Caco-2 (cell line): ENCODE data around the gene NT5E. TPM values are rescaled to one million over a fixed set of nuclear protein-coding genes. Genes with fewer than 3 reads are reported as not detected.

Experiments
- BruUV-seq: library from RNA; stranded (reverse); fragments of 400-500 nt; replicated peaks from 2 replicates; lab custom pipeline; 2021; lab: Mats Ljungman, UMichigan
- CTCF ChIA-PET: fragments of 300-600 bp; sonication (Branson Sonifier 250); formaldehyde crosslinking; loops from one replicate; lab custom pipeline; 2022; ENCODE audit warnings: antibody characterized with exemption; lab: Charles Lee
- POLR2A ChIA-PET: fragments of 300-600 bp; sonication (Branson Sonifier 250); formaldehyde crosslinking; loops from one replicate; lab custom pipeline; 2022; ENCODE audit warnings: antibody characterized with exemption; lab: Charles Lee
- DNase-seq, 2 experiments: peaks; one replicate each; pipeline versions ENCODE4 v3.0.0 to v3.0.0-alpha.2; 2020 to 2022
- H3K27me3 ChIP-seq: replicated peaks from 2 replicates; pipeline ENCODE4 v1.6.0; 2011; ENCODE audit warnings: low read length; ENCODE audit not compliant: control insufficient read depth, insufficient read depth
- H3K36me3 ChIP-seq: 2 replicates; pipeline ENCODE4 v1.5.1; 2011; ENCODE audit warnings: low read length; ENCODE audit not compliant: control insufficient read depth, insufficient read depth
- H3K4me1 ChIP-seq: fragments of 250-450 bp; sonication (Bioruptor Pico); 2 replicates; pipeline ENCODE4 v1.5.1; 2020; ENCODE audit warnings: mild to moderate bottlenecking
- H3K4me3 ChIP-seq: 2 replicates; pipeline ENCODE4 v1.5.1; 2011; ENCODE audit warnings: low read depth, mild to moderate bottlenecking, control low read depth, low read length
- H3K9me3 ChIP-seq: fragments of 250-450 bp; sonication (Bioruptor Pico); 2 replicates; pipeline ENCODE4 v1.5.1; 2020; ENCODE audit warnings: mild to moderate bottlenecking, moderate library complexity
- H3K27ac Mint-ChIP-seq: one replicate; pipeline ENCODE4 v1.8.0; 2022; ENCODE audit warnings: mixed read lengths; ENCODE audit not compliant: unreplicated experiment
- H3K27me3 Mint-ChIP-seq: one replicate; pipeline ENCODE4 v1.8.0; 2022; ENCODE audit warnings: mixed read lengths; ENCODE audit not compliant: insufficient read depth, unreplicated experiment
- H3K36me3 Mint-ChIP-seq: one replicate; pipeline ENCODE4 v1.8.0; 2022; ENCODE audit warnings: mild to moderate bottlenecking, mixed read lengths; ENCODE audit not compliant: insufficient read depth, unreplicated experiment
- H3K4me1 Mint-ChIP-seq: one replicate; pipeline ENCODE4 v1.8.0; 2022; ENCODE audit warnings: low read depth, mixed read lengths; ENCODE audit not compliant: unreplicated experiment
- H3K4me3 Mint-ChIP-seq: one replicate; pipeline ENCODE4 v1.8.0; 2022; ENCODE audit warnings: mild to moderate bottlenecking, moderate library complexity, mixed read lengths; ENCODE audit not compliant: unreplicated experiment
- H3K9me3 Mint-ChIP-seq: one replicate; pipeline ENCODE4 v1.8.0; 2022; ENCODE audit warnings: mixed read lengths; ENCODE audit not compliant: unreplicated experiment
- intact Hi-C: fragments of 100-400 bp; cut with micrococcal nuclease; formaldehyde crosslinking; loops from one replicate; pipeline ENCODE4 v1.10.0; 2022; ENCODE audit not compliant: unreplicated experiment
- total RNA-seq: library from RNA; stranded (reverse); gene quantifications from 2 replicates; pipeline ENCODE4 v1.2.3, GENCODE V29; 2022
- TF ChIP-seq, protein P1 (sequence below), 2 experiments: fragments of 200-600 bp in 1 of 2; IDR thresholded peaks; 1 replicate in 1 of 2; 2 replicates in 1 of 2; pipeline versions ENCODE4 v1.5.1 to v1.8.0; 2011 to 2022; ENCODE audit warnings: antibody characterized with exemption in 1 of 2, control low read depth in 1 of 2, inconsistent platforms in 1 of 2, low read depth in 1 of 2, low read length in 1 of 2, mild to moderate bottlenecking in 1 of 2, moderate library complexity in 1 of 2; ENCODE audit not compliant: insufficient read depth in 1 of 2, severe bottlenecking in 1 of 2, unreplicated experiment in 1 of 2

NT5E gene
- total RNA-seq, 1 experiment from 2014 or later: 1.0 TPM

DNA sequence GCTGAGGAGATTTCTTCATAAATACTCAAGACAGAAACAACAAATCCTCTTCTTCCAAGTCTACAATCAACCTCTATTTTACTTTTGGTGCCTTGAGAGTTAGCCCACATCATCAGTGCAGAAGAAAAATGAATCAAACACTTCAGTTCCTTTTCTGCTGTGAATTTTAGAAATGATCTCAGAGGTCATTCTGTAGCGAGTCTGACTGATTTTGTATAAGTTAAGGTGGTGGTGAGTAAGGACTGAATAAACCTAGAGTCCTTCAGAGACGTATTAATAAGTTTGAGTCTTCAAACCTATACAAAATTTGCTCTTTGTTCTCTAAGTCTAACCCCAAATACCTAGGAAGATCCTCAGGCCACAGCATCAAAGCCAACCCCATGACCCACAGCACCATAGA is 33.1 kb upstream of the NT5E start:
- Mint-ChIP-seq H3K4me3 (no peak overlapping the region), H3K36me3 (no peaks in the 10 kb centered on the region), H3K4me1 (peaks cover 7% of the 10 kb centered on the region), H3K27me3 (no peaks in the 10 kb centered on the region), H3K27ac (no peak overlapping the region), H3K9me3 (no peaks in the 10 kb centered on the region)
- DNase-seq: no peak
- Histone ChIP-seq H3K36me3 (no peaks in the 10 kb centered on the region), H3K4me3 (no peak overlapping the region), H3K27me3 (no peaks in the 10 kb centered on the region), H3K4me1 (no peaks in the 10 kb centered on the region), H3K9me3 (no peaks in the 10 kb centered on the region; the same call in 1 of the 2 replicates)
- ChIA-PET CTCF (no interaction called here), POLR2A (no interaction called here)
- BruUV-seq: no TSS peak
- intact Hi-C loops: no loop called here
- TF ChIP-seq, protein P1, sequence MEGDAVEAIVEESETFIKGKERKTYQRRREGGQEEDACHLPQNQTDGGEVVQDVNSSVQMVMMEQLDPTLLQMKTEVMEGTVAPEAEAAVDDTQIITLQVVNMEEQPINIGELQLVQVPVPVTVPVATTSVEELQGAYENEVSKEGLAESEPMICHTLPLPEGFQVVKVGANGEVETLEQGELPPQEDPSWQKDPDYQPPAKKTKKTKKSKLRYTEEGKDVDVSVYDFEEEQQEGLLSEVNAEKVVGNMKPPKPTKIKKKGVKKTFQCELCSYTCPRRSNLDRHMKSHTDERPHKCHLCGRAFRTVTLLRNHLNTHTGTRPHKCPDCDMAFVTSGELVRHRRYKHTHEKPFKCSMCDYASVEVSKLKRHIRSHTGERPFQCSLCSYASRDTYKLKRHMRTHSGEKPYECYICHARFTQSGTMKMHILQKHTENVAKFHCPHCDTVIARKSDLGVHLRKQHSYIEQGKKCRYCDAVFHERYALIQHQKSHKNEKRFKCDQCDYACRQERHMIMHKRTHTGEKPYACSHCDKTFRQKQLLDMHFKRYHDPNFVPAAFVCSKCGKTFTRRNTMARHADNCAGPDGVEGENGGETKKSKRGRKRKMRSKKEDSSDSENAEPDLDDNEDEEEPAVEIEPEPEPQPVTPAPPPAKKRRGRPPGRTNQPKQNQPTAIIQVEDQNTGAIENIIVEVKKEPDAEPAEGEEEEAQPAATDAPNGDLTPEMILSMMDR (IDR thresholded peaks at IDR 0.05; ENCODE audit: insufficient read depth in 1 of 2, low read depth in 1 of 2, low read length in 1 of 2, severe bottlenecking in 1 of 2, unreplicated experiment in 1 of 2): no peak

DNA sequence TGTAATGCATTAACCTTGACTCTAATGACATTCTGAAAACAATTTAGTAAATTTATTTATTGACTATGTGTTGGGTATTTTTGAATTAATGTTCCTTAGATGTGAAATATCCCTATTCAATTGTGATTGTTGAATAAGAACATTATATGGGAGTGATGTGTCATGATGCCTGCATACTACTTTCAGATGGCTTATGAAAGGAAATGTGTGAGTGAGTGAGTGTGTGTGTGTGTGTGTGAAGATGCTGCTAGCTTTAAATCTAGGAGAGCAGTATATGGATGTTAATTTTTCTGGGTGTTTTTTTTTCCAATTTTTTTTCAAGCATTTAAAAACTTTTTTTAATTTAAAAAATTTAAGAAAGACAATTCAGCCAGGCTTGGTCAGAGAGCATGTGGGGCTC is 32.5 kb upstream of the NT5E start:
- Mint-ChIP-seq H3K9me3 (no peaks in the 10 kb centered on the region), H3K27me3 (no peaks in the 10 kb centered on the region), H3K36me3 (no peaks in the 10 kb centered on the region), H3K4me1 (peaks cover 7% of the 10 kb centered on the region), H3K4me3 (no peak overlapping the region), H3K27ac (no peak overlapping the region)
- no peak for DNase-seq
- Histone ChIP-seq H3K4me1 (no peaks in the 10 kb centered on the region), H3K36me3 (no peaks in the 10 kb centered on the region), H3K27me3 (no peaks in the 10 kb centered on the region), H3K9me3 (no peaks in the 10 kb centered on the region; the same call in 1 of the 2 replicates), H3K4me3 (no peak overlapping the region)
- intact Hi-C loops: no loop called here
- no TSS peak for BruUV-seq
- ChIA-PET CTCF (no interaction called here), POLR2A (no interaction called here)
- TF ChIP-seq, protein P1 (IDR thresholded peaks at IDR 0.05; ENCODE audit: insufficient read depth in 1 of 2, low read depth in 1 of 2, low read length in 1 of 2, severe bottlenecking in 1 of 2, unreplicated experiment in 1 of 2): no peak

DNA sequence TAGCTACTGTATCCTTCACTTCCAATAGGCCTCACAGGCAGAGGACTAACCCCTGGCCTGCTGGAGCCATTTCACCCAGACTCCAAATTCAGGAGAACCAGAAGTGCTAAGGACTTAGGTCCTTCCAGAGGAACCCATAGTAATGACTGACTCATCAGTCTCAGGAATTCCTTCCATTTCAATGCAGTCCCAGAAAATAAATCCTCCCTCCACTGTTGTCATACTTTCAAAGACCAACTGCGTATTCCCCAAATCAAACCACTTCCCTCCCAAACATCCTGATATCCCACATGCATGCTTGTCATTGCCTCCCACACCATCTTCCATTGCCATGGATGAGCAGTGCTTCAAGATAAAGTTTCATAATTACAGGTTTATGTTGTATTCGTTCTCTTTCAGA is 31.8 kb upstream of the NT5E start:
- intact Hi-C loops: no loop called here
- TF ChIP-seq, protein P1 (IDR thresholded peaks at IDR 0.05; ENCODE audit: insufficient read depth in 1 of 2, low read depth in 1 of 2, low read length in 1 of 2, severe bottlenecking in 1 of 2, unreplicated experiment in 1 of 2): no peak
- ChIA-PET CTCF (no interaction called here), POLR2A (no interaction called here)
- H3K9me3 ChIP-seq: no peaks in the 10 kb centered on the region; the same call in 1 of the 2 replicates
- Mint-ChIP-seq H3K9me3 (no peaks in the 10 kb centered on the region), H3K36me3 (no peaks in the 10 kb centered on the region), H3K27me3 (no peaks in the 10 kb centered on the region), H3K4me1 (peaks cover 7% of the 10 kb centered on the region), H3K4me3 (no peak overlapping the region), H3K27ac (no peak overlapping the region)
- H3K4me1 ChIP-seq: no peaks in the 10 kb centered on the region
- no peak for DNase-seq
- no TSS peak for BruUV-seq
- no peak overlapping the region for H3K4me3 ChIP-seq
- H3K27me3 ChIP-seq: no peaks in the 10 kb centered on the region
- no peaks in the 10 kb centered on the region for H3K36me3 ChIP-seq
